ENCODE data around the gene PFKFB4.
"Not testable (repeated sequence)": the region's sequence is repeated elsewhere in the genome, so short reads cannot be mapped to it uniquely, and the experiment has no call there.

PFKFB4 gene

DNA sequence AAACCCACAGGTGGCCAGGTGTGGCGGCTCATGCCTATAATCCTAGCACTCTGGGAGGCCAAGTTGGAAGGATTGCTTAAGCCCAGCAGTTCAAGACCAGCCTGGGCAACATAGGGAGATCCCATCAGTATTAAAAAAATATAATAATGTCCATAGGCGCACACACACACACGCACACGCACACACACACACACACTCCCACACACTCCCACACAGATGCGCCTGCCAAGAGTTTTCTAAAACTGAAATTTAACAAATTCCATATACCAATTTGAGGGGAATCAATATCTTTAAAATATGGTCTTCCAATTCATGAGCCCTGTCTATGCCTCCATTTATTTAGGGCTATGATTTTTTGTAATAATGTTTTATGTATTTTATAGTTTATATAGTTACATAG lies 69.7 kb downstream of the PFKFB4 start:
- DNase-seq, result no peak

DNA sequence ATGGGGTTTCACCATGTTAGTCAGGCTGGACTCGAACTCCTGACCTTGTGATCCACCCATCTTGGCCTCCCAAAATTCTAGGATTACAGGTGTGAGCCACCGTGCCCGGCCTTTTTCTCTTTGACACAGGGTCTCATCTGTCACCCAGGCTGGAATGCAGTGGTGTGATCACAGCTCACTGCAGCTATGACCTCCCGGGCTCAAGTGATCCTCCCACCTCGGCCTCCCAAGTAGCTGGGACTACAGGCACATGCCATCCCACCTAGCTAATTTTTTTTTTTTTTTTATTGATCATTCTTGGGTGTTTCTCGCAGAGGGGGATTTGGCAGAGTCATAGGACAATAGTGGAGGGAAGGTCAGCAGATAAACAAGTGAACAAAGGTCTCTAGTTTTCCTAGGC lies 73.8 kb downstream of the PFKFB4 start:
- not testable (repeated sequence) for DNase-seq

DNA sequence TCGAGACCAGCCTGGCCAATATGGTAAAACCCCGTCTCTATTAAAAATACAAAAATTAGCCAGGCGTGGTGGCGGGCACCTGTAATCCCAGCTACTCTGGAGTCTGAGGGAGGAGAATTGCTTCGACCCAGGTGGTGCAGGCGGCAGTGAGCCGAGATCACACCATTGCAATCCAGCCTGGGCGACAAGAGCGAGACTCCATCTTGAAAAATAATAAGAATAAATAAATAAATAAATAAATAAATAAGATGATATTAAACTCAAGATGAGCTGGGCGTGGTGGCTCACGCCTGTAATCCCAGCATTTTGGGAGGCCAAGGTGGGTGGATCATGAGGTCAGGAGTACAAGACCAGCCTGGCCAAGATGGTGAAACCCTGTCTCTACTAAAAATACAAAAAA lies 75.7 kb downstream of the PFKFB4 start:
- not testable (repeated sequence) for DNase-seq

DNA sequence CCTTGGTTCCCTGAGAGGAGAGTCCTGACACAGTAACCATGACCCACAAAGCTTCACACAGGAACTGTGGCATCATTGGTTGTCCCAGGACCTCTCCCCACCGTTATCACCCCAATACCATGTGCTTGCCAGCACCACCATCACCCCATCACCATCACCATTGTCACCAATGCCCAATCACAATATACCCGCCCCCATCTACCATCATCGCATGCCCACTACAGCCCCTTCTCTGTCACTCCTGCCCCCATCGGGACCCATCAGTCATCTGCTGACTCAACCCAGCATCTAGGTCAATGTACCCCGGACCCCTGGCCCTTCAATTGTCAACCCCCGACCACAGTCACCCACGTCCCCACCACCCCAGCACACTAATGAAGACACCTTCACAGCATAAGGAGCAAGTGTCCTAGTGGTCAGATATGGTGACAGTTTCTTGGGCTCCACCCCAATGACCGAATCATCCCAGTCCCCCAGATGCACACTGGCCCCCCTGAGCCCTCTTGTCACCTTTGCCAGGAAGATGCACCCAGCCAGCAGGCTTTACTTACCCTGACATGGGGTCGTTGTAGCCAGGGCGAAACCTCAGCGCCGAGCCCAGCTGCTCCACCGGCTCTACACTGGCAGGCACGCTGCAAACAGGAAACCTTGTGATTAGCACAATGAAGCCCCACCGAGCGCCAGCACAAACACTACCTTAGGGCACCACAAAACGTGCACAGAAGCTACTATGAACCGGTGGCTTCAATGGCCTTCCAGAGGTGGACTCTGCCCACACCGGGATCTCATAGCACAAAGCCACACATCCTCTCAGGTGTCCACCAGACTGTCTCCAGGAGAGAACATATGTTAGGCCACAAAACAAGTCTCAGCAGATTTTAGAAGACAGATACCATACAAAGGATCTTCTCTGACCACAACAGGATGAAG lies 77.7 kb downstream of the PFKFB4 start:
- DNase-seq, result no peak

DNA sequence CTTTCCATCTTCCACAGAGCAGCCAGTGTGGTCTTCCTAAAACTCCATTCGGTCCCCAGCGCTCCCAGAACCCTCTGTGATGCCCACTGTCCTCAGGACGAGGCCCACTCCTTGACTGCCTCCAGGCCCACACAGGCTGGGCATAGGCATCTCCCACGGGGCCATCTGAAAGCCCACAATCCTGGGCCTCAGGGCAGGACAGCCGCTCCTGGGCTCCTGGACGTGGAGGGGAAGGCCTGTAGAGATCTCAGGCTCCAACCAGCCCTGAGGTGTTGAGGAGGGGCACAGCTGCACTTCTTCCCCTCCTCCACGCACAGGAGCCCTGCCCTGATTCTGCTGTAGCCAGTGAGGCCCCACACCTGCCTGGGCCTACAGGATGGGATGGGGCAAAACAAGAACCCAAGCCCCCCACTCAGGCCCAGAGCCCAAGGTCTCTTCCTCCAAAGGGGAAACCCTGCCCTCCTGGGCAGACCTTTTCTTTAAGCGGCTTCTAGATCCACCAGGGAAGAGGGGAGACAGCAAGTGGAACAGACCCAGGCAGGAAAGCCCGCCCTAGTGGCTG lies 78.6 kb downstream of the PFKFB4 start:
- no peak for DNase-seq

DNA sequence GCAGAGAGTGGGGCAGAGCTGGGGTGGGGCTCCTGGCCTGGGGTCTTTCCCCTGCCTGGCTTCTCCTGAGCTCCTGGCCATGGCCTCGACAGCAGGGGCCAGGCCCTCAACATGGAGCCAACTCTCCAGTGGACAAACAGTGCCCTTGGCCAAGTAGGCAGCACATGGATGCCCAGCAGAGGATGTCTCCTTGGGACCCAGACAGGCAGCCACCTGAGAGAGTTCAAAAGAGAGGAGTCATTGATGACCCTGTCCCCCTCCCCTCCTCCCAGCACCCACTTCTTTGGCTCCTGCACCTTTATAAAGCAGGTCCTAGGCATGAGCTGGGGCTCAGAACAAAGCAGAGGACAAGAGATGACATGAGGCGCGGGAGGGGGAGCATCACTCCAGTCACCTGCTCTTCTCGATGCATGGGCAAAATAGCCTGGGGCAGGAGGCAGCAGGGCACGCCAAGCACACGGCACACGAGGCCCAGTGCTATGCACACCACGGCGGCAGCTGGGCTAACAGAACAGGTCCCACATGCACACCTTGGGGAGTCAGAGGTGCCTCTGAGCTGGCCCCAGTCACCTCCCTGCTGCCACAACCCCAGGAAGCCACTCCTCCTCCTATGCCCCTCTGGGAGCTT lies 80.1 kb downstream of the PFKFB4 start:
- DNase-seq, result no peak

DNA sequence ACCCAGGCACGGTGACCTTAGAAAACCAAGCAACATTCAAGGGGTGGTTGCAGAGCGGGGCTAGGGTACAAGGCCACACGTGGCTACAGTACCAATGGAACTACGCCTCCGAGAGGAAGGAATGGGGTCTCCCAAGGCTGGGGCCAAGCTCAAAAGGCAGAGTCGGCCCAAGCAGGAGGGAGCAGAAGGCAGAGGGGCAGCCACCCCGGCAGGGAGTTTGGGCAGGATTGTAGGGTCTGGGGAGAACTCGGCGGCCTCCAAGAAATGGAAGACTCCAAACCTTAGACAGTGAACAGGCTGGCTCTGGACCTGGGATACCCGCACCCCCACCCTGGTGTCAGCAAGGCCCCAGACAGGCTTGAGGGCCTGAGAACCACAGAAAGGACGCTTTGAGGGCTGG lies 81.4 kb downstream of the PFKFB4 start:
- DNase-seq, result no peak

DNA sequence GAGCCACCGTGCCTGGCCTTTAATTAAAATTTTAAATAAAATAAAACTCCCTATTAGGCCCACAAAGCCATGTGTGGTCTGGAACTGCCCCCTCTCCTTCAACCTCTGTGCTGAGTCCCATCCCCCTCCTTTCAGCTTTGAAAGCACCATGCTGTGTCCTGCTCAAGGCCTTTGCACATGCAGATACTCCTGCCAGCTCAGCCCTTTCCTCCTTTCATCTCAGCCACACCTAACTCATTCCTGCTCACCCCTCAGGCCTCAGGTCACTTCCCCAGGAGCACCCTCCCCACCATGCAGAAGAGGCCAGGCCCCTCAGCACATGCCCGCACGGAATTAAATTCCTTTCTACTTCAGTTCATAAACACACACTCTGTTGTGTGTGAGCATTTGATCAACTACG lies 82.0 kb downstream of the PFKFB4 start:
- DNase-seq, result no peak

DNA sequence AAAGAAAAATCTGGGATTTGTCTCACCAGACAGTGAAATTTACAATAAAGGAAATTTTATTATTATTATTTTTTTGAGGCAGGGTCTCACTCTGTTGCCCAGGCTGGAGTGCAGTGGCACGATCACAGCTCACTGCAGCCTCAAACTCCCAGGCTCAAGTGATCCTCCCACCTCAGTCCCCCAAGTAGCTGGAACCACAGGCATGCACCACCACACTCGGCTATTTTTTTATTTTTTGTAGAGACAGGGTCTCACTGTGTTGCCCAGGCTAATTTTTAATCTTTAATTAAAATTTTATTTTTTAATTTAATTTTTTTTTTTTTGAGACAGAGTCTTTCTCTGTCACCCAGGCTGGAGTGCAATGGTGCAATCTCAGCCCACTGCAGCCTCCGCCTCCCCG lies 82.6 kb downstream of the PFKFB4 start:
- not testable (repeated sequence) for DNase-seq

DNA sequence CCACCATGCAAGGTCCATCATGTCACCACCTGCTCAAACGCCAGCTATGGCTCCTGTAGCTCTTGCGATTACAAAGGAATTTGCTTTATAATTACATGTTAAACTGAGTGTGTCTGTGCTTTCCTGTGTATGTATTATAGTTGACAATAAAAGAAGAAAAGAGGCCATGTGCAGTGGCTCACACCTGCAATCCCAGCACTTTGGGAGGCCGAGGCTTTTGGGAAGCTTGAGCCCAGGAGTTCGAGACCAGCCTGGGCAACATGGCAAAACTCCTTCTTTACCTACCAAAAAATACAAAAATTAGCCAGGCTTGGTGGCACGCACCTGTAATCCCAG lies 83.0 kb downstream of the PFKFB4 start:
- DNase-seq, result no peak

DNA sequence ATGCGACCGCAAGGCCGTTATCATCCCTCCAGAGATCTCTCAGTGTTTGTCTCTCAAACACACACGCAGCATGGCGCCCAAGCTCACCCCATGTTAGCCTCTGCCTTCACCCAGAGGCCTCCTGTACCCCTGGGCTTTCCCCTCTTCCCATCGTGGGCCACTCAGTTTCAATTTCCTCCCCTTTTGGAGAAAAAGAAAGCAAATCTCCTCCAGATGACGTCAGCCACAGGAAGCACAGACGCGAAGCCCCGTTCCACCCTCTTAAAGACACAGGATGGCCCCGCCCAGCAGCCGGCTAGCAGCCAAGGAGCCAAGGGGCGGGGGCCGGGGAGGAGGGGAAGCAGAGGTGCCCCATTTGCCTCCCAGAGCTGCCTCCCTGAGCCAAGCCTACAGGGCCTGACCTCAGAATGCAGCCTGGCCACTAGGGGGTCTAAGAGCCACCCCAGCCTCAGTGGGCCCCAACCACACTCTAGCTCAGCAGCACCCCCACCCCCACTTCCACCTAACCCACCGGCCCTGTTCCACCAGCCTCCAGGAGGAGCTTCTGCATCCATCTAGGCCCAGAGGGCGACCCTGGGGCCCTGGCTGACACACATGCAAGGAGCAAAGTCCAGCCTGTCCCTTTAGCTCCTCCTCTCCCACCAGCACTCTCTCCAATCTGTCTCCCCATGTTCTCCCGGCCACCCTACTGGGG lies 83.5 kb downstream of the PFKFB4 start:
- peak; percentile 83 to 88 for DNase-seq

DNA sequence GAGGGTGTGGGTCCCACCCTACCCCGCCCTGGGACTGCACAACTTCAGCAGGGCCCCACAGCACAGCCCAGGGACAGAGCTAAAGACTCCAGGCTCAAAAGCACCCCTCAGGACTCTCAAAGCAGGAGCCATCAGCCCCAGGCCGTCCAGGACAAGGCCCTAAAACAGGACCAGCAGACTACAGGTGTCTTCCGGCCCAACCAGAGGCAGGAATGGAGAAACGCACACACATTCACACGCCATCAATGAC lies 84.0 kb downstream of the PFKFB4 start:
- peak in 1 of 2 experiments; percentile 66 for DNase-seq

DNA sequence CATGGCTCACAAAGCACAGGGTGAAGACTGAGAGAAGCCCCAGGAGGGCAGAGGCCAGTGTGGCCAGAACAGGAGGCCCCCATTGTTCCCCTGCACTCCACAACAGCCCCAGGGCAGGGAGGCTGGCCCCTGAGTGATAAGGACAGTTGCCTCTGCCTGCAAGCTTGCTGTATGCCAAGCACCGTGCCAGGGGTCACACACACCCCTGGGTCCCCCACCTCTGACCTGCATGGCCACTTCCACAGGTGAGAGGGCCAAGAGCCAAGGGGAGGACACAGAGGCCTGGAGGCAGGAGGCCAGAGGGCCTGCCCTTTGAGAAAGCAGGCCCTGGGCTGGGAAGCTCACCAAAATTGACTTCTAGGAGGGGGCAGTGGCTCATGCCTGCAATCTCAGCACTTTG lies 86.3 kb downstream of the PFKFB4 start:
- DNase-seq, result no peak

DNA sequence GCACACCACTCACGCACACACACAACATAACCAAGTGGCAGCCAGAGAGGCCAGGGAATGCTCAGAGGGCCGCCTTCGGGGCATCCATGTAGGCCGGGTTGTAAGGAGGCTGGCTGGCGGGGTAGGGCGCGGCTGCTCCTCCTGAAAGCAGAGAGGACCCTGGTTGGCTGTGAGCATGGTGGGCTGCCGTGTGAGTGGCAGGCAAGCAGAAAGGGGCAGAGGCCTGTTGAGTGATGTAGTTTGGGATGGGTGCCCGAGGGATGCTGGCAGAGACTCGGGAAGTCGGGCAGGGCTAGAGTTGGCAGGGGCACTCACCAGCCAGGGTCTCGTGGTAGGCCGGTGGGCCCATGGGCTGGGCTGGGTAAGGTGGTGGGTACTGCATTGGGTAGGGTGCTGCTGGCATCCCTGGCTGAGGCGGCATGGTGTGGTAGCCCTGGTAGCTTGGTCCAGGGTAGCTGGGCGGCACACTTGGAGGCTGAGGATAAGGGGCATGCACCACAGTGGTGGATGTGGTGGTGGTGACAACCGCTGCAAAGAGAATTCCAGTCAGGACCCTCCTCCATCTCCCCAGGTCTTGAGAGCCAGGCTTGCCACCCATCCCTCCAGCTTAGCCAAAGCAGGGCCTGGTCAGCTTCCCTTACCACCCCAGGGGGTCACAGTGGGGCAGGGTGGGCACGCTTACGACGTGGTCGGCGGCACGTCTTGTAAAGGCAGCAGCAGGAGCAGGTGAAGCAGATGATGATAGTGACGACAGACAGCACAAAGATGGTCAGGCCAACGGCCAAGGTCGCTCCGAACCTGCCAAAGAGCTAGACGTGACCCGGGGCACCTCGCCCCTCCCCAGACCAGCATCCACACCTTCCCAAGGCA lies 87.3 kb downstream of the PFKFB4 start:
- no peak for DNase-seq

DNA sequence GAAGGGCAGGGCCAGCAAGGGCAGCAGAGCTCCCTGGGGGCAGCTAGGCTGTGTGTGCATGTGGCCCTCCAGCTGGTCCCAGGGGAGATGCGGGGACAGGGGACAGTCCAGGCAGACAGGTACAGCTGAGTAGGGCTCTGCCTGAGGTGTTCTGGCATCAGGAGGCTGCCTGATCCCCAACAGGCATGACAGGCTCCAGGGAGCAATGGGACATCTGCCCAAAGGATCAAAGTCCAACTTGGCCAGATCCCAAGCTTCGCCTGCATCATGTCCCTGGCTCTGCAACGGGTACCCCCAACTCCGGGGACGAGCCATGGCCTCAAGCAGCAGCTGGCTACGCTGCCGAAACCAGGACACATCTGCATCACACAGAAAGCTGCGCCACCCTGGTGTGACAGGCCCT lies 88.3 kb downstream of the PFKFB4 start:
- DNase-seq, result no peak
